Hepatocyte (in vitro differentiated cells): ENCODE data around the gene NCOA3. TPM values are rescaled to one million over a fixed set of nuclear protein-coding genes. Genes with fewer than 3 reads are reported as not detected.

Experiments used
- DNase-seq: peaks from one replicate; pipeline ENCODE4 v3.0.0-alpha.2; 2016; ENCODE audit warnings: low spot score
- H2AFZ ChIP-seq: fragments of 200-600 bp; sonication (generic); 2 replicates; pipeline ENCODE4 v1.6.0; 2016; ENCODE audit warnings: antibody characterized with exemption, mild to moderate bottlenecking
- H3K27ac ChIP-seq: fragments of 200-600 bp; sonication (generic); 2 replicates; pipeline ENCODE4 v1.5.1; 2016; ENCODE audit warnings: mild to moderate bottlenecking
- H3K27me3 ChIP-seq: fragments of 200-600 bp; sonication (generic); 2 replicates; pipeline ENCODE4 v1.6.1; 2016
- H3K36me3 ChIP-seq: fragments of 200-600 bp; sonication (generic); replicated peaks from 2 replicates; pipeline ENCODE4 v1.5.1; 2016; ENCODE audit warnings: low read depth; ENCODE audit not compliant: insufficient read depth
- H3K4me1 ChIP-seq: fragments of 200-600 bp; sonication (generic); 2 replicates; pipeline ENCODE4 v1.5.1; 2016; ENCODE audit warnings: mild to moderate bottlenecking, moderate library complexity; ENCODE audit not compliant: insufficient read depth
- H3K4me2 ChIP-seq: fragments of 200-600 bp; sonication (generic); 2 replicates; pipeline ENCODE4 v1.6.0; 2016
- H3K4me3 ChIP-seq: fragments of 200-600 bp; sonication (generic); 2 replicates; pipeline ENCODE4 v1.5.1; 2016; ENCODE audit warnings: mild to moderate bottlenecking
- H3K79me2 ChIP-seq: fragments of 200-600 bp; sonication (generic); 2 replicates; pipeline ENCODE4 v1.6.0; 2017; ENCODE audit warnings: mild to moderate bottlenecking
- H3K9me2 ChIP-seq: fragments of 200-600 bp; sonication (generic); replicated peaks from 2 replicates; pipeline ENCODE4 v1.6.0; 2017; ENCODE audit warnings: mild to moderate bottlenecking; ENCODE audit not compliant: insufficient read depth
- H3K9me3 ChIP-seq: fragments of 200-600 bp; sonication (generic); 2 replicates; pipeline ENCODE4 v1.5.1; 2016; ENCODE audit warnings: low read depth, mild to moderate bottlenecking
- H4K20me1 ChIP-seq: fragments of 200-600 bp; sonication (generic); 2 replicates; pipeline ENCODE4 v1.6.0; 2016; ENCODE audit warnings: mild to moderate bottlenecking; ENCODE audit not compliant: insufficient read depth, poor library complexity, severe bottlenecking
- EZH2 ChIP-seq: fragments of 200-600 bp; sonication (generic); IDR thresholded peaks from 2 replicates; pipeline ENCODE4 v1.6.1; 2016; ENCODE audit warnings: antibody characterized with exemption, mild to moderate bottlenecking, borderline replicate concordance
- EZH2phosphoT487 ChIP-seq: fragments of 200-600 bp; sonication (generic); IDR thresholded peaks from one replicate; pipeline ENCODE4 v1.6.1; 2018; ENCODE audit warnings: antibody characterized with exemption, mild to moderate bottlenecking, low read depth, moderate library complexity; ENCODE audit not compliant: unreplicated experiment, severe bottlenecking
- WGBS: methylation state at CpG from one replicate; pipeline ENCODE4 v1.1.6; 2016; ENCODE audit warnings: low lambda C conversion rate; ENCODE audit errors: missing lambda C conversion rate; 5-methylcytosine and 5-hydroxymethylcytosine counted together
- polyA plus RNA-seq: library from polyadenylated mRNA; unstranded; fragments of >200 nt; fragmentation: Nextera tagmentation; extraction: Ambion mirVana; gene quantifications from 2 replicates; pipeline ENCODE4 v1.2.1, GENCODE V29; 2016
- total RNA-seq: library from RNA; depleted of rRNA; stranded (reverse); fragments of >200 nt; gene quantifications from 2 replicates; pipeline ENCODE4 v1.2.3, GENCODE V29; 2014
- TF ChIP-seq, protein P1 (sequence below): fragments of 200-600 bp; sonication (generic); IDR thresholded peaks from 2 replicates; pipeline ENCODE4 v1.5.1; 2016; ENCODE audit warnings: antibody characterized with exemption, mild to moderate bottlenecking; ENCODE audit not compliant: poor library complexity

Gene NCOA3
- total and polyA plus RNA-seq, 2 experiments from 2014 or later, result 12.7 to 28.6 TPM

DNA sequence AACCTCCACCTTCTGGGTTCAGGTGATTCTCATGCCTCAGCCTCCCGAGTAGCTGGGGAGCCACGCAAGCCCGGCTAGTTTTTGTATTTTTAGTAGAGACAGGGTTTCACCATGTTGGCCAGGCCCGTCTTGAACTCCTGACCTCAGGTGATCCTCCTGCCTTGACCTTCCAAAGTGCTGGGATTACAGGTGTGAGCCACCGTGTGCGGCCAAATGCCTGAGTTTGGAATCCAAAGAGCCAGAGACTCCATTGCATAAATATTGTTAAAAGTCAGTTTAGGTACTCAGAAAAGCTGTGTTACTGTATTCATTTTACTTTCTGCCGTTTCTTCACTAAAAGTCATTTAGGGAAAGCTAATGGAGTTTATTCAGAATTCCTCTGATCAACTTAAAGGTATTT is 146.3 kb downstream of the NCOA3 start:
- Histone ChIP-seq H3K4me1 (no peaks in the 10 kb centered on the region), H3K9me3 (no peaks in the 10 kb centered on the region), H3K27me3 (no peaks in the 10 kb centered on the region), H3K36me3 (no peaks in the 10 kb centered on the region), H3K79me2 (no peaks in the 10 kb centered on the region), H3K9me2 (no peaks in the 10 kb centered on the region), H3K4me3 (no peak overlapping the region), H3K27ac (no peak overlapping the region), H2AFZ (no peak overlapping the region), H4K20me1 (no peaks in the 10 kb centered on the region), H3K4me2 (no peak overlapping the region)
- no peak for DNase-seq
- TF ChIP-seq, protein P1, sequence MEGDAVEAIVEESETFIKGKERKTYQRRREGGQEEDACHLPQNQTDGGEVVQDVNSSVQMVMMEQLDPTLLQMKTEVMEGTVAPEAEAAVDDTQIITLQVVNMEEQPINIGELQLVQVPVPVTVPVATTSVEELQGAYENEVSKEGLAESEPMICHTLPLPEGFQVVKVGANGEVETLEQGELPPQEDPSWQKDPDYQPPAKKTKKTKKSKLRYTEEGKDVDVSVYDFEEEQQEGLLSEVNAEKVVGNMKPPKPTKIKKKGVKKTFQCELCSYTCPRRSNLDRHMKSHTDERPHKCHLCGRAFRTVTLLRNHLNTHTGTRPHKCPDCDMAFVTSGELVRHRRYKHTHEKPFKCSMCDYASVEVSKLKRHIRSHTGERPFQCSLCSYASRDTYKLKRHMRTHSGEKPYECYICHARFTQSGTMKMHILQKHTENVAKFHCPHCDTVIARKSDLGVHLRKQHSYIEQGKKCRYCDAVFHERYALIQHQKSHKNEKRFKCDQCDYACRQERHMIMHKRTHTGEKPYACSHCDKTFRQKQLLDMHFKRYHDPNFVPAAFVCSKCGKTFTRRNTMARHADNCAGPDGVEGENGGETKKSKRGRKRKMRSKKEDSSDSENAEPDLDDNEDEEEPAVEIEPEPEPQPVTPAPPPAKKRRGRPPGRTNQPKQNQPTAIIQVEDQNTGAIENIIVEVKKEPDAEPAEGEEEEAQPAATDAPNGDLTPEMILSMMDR, result no peak
- TF ChIP-seq EZH2 (no peak), EZH2phosphoT487 (no peak)
- WGBS, result 94% methylated on average over 7 of the region's 7 CpGs

DNA sequence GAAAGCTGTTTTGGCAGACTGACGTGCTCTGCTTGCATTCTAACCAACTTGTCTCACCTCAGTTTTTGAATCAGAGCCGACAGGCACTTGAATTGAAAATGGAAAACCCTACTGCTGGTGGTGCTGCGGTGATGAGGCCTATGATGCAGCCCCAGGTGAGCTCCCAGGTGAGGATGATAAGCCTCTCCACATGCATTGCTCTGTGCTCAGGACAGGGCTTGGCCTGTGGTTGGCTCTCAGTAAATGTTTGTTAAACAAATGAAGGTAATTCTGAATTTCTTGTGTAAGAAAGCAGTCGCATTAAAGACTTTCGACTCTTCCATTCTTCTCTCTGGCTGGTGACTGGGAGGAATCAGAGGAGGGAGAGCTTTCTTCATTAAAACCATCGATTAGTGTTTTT is 147.3 kb downstream of the NCOA3 start:
- DNase-seq, result no peak

DNA sequence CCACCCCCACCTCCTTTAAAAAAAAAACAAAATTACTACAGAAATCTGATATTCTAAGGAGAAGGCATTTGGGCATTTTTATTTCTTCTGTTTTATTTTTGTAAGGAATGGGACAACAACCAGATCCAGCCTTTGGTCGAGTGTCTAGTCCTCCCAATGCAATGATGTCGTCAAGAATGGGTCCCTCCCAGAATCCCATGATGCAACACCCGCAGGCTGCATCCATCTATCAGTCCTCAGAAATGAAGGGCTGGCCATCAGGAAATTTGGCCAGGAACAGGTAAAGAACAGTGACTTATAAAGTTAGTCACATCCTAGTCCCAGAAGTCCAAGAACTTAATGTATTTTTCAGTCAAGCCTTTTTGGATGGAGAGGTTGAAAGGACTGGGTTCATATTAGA is 150.6 kb downstream of the NCOA3 start:
- Histone ChIP-seq H2AFZ (no peak overlapping the region), H3K79me2 (no peaks in the 10 kb centered on the region), H3K4me3 (no peak overlapping the region), H3K27me3 (no peaks in the 10 kb centered on the region), H4K20me1 (no peaks in the 10 kb centered on the region), H3K27ac (no peak overlapping the region), H3K4me2 (no peak overlapping the region), H3K9me3 (no peaks in the 10 kb centered on the region), H3K36me3 (no peaks in the 10 kb centered on the region), H3K4me1 (no peaks in the 10 kb centered on the region), H3K9me2 (no peaks in the 10 kb centered on the region)
- TF ChIP-seq, protein P1, result no peak
- no peak for TF ChIP-seq EZH2phosphoT487
- no peak for DNase-seq
- WGBS, result 91% methylated on average over 3 of the region's 3 CpGs

More for the DNA sequence above, 147.3 kb downstream of the NCOA3 start:
- no peaks in the 10 kb centered on the region for H3K79me2 ChIP-seq
- H3K27me3 ChIP-seq, result no peaks in the 10 kb centered on the region
- H3K27ac ChIP-seq, result no peak overlapping the region
- no peak overlapping the region for H3K4me2 ChIP-seq
- no peaks in the 10 kb centered on the region for H3K36me3 ChIP-seq
- H3K4me3 ChIP-seq, result no peak overlapping the region
- no peaks in the 10 kb centered on the region for H3K4me1 ChIP-seq
- TF ChIP-seq EZH2 (no peak), EZH2phosphoT487 (no peak)
- TF ChIP-seq, protein P1, result no peak
- no peaks in the 10 kb centered on the region for H3K9me3 ChIP-seq
- WGBS, result 85% methylated on average over 6 of the region's 6 CpGs
- no peak overlapping the region for H2AFZ ChIP-seq
- no peaks in the 10 kb centered on the region for H4K20me1 ChIP-seq
- H3K9me2 ChIP-seq, result no peaks in the 10 kb centered on the region

DNA sequence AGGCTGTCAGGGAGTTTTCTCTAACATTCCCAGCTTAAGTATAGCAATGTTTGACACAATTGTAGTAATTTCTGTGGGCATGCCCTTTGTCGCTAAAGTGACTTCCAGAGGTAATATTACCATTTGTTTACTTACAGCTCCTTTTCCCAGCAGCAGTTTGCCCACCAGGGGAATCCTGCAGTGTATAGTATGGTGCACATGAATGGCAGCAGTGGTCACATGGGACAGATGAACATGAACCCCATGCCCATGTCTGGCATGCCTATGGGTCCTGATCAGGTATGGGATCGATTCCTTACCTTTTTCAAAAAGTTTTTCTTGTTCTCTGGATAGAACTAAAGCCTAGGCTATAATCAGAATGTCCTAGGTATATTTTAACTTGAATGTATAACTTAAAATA is 151.1 kb downstream of the NCOA3 start:
- no peak overlapping the region for H3K27ac ChIP-seq
- TF ChIP-seq EZH2 (no peak), EZH2phosphoT487 (no peak)
- TF ChIP-seq, protein P1, result no peak
- H3K4me3 ChIP-seq, result no peak overlapping the region
- no peaks in the 10 kb centered on the region for H3K27me3 ChIP-seq
- no peaks in the 10 kb centered on the region for H3K9me3 ChIP-seq
- no peak overlapping the region for H3K4me2 ChIP-seq
- H3K4me1 ChIP-seq, result no peaks in the 10 kb centered on the region
- WGBS, result 96% methylated on average over 2 of the region's 2 CpGs
- H3K9me2 ChIP-seq, result no peaks in the 10 kb centered on the region
- no peaks in the 10 kb centered on the region for H4K20me1 ChIP-seq
- no peak overlapping the region for H2AFZ ChIP-seq
- no peaks in the 10 kb centered on the region for H3K79me2 ChIP-seq
- no peak for DNase-seq
- H3K36me3 ChIP-seq, result no peaks in the 10 kb centered on the region
